HG02763 (cell line): ENCODE measurements around the gene MYCBPAP.

Experiments used
- ATAC-seq: cut with Tn5 transposase; IDR thresholded peaks from one replicate; pipeline ENCODE4 v1.9.1; 2021; ENCODE audit warnings: mild to moderate bottlenecking, moderate library complexity; ENCODE audit not compliant: unreplicated experiment

The MYCBPAP gene

GRCh38 chr17:50507871-50508572, at the start of gene MYCBPAP:
Gene MYCBPAP, plus strand, starts transcription at chr17:50508439. Its CDS starts 236 bp downstream, at chr17:50508675.
- no peak for ATAC-seq

- no peak for ATAC-seq
These were observed 49.2 kb upstream of the MYCBPAP start for GRCh38 chr17:50458701-50459676.

- no peak for ATAC-seq
These were observed 48.5 kb upstream of the MYCBPAP start for GRCh38 chr17:50459756-50460155.

- ATAC-seq = no peak
These were observed 47.3 kb upstream of the MYCBPAP start for GRCh38 chr17:50460831-50461526.

GRCh38 chr17:50461550-50462132, 46.6 kb upstream of the MYCBPAP start:
- no peak for ATAC-seq

- no peak for ATAC-seq
These were observed 45.8 kb upstream of the MYCBPAP start for GRCh38 chr17:50462446-50462845.

GRCh38 chr17:50464121-50464520, 44.1 kb upstream of the MYCBPAP start:
- no peak for ATAC-seq

- no peak for ATAC-seq
These were observed 43.5 kb upstream of the MYCBPAP start for GRCh38 chr17:50464736-50465135.

- no peak for ATAC-seq
These were observed 43.1 kb upstream of the MYCBPAP start for GRCh38 chr17:50465171-50465570.

GRCh38 chr17:50465635-50466034, 42.6 kb upstream of the MYCBPAP start:
- no peak for ATAC-seq

GRCh38 chr17:50466371-50467113, 41.7 kb upstream of the MYCBPAP start:
- no peak for ATAC-seq

- ATAC-seq = no peak
These were observed 41.0 kb upstream of the MYCBPAP start for GRCh38 chr17:50467114-50467854.

- ATAC-seq = no peak
These were observed 40.4 kb upstream of the MYCBPAP start for GRCh38 chr17:50467855-50468303.

- no peak for ATAC-seq
These were observed 39.7 kb upstream of the MYCBPAP start, which contains the start of gene CHAD for GRCh38 chr17:50468304-50469207. Gene CHAD, minus strand, starts transcription at chr17:50468880. Its CDS starts 67 bp downstream, at chr17:50468813.

- ATAC-seq = no peak
These were observed 39.0 kb upstream of the MYCBPAP start for GRCh38 chr17:50469208-50469605.

GRCh38 chr17:50469671-50470305, 38.5 kb upstream of the MYCBPAP start:
- no peak for ATAC-seq

GRCh38 chr17:50470426-50470825, 37.8 kb upstream of the MYCBPAP start:
- ATAC-seq = no peak
